NCI-H345 treated with DMSO at 0.1 percent for 48 hours (cell line): Measurements from ENCODE around the gene VWA5B1.
"Not testable (repeated sequence)": the region's sequence is repeated elsewhere in the genome, so short reads cannot be mapped to it uniquely, and the experiment has no call there.

Experiments
- DNase-seq: peaks from one replicate; lab custom pipeline; 2025; ENCODE audit not compliant: unreplicated experiment; lab: John Stamatoyannopoulos, UW

VWA5B1 gene

DNA sequence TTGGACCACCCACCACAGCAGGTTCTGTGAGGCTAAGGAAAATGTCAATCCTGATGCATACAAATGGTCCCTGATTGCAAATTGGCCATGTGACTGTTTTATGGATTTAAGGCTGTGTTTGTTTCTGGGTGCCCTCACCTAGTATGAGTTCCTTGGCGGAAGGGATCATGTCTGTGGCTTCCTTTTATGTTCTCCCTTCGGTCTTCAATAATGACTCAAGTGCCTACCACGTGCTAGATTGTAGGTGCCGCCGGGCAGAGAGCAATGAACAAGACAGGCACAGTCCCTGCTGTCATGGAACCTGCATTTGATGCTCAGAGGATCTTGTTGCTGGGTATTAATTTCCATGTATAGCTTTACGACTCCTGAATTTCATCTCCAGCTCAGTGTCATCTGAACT is 9.8 kb upstream of the VWA5B1 start:
- no peak for DNase-seq

DNA sequence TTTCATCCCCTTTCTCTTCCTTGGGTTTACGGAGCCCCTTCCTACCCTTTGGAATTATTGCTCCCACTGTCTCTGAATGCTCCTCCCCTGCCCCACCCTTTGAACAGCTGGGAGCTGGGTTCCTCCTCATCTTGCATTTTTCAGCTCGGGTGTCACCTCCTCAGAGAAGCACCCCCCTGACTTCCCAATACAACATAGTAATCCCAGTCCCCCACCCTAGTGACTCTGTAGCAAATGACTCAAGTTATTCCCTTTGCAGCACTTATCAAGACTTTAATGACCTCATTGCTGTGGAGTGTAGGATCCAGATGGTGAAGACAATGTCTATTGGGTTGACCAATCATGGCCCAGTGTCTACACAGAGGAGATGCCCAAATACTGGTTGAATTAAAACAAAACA is 8.9 kb upstream of the VWA5B1 start:
- DNase-seq, result peak; percentile 7

DNA sequence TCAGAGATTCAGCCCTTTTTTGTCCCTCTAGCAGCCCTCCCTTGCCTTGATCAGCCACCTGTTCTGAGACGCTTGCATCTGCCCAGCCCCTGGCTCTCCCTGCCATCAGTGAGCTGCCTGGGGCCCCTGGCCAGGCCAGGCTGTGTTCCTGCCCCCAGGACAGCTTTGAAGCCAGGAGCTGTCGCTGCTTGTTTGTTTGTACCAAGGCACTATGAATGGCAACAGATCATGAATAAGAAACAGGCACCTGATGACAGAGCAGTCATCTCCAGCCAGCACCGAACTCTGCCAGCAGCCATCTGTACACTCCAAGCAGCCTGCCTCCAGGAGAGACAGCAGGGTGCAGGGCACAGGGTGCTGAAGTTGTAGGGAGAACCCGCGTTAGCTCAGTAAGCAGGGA is 8.1 kb upstream of the VWA5B1 start:
- peak; percentile 6 for DNase-seq

DNA sequence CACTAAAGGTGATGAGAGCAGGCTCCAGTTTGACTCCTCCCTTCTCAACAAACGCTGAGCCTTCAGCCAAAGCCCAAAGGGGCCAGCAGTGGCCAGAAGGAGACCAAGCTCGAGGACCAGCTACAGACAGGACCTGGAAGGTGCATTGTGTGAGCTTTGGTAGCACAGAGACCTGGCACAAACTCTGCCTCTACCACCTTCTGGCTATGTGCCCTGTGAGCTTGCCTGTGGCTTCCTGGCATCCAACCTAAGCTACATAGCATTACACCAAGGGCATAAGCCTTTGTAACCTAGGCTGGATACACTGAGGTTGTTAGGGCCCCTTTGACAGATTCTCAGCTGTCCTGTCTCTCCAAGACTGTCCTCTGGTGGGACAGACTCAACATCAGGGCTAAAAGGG is 6.6 kb upstream of the VWA5B1 start:
- no peak for DNase-seq

DNA sequence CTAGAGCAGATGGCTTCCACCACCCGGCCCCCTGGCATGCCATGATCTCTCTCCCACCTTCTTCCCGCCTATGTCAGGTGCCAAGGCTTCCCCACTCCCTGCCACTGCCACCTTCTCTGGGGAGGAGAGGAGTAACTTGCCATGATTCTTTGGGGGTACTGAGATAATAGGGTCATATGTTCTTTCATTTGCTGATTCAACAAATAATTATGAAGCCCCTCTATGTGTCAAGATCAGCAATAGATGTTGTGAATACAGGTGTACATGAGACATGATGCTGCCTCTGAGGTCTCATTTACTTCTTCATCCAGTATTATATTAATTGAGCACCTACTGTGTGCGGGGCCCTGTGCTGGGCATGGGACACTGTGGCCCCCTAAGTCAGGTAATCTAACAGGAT is 6.0 kb upstream of the VWA5B1 start:
- no peak for DNase-seq

DNA sequence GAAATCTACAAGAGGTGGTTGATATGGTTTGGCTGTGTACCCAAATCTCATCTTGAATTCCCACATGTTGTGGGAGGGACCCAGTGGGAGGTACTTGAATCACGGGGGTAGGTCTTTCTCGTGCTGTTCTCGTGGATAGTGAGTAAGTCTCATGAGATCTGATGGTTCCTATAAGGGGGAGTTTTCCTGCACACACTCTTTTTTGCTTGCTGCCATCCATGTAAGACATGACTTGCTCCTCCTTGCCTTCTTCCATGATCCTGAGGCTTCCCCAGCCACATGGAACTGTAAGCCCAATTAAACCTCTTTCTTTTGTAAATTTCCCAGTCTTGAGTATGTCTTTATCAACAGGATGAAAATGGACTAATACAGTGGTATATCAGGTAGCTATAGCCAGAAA is 5.2 kb upstream of the VWA5B1 start:
- DNase-seq, result no peak

DNA sequence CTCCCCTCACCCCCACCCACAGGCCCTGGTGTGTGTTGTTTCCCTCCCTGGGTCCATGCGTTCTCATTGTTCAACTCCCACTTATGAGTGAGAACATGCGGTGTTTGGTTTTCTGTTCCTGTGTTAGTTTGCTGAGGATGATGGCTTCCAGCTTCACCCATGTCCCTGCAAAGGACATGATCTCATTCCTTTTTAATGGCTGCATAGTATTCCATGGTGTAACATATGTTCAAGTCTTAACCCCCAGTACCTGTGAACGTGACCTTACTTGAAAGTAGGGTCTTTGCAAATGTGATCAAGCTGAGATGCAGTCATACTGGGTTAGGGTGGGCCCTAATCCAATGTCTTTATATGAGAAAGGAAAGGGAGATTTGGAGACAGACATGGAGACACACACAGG is 3.0 kb upstream of the VWA5B1 start:
- not testable (repeated sequence) for DNase-seq

DNA sequence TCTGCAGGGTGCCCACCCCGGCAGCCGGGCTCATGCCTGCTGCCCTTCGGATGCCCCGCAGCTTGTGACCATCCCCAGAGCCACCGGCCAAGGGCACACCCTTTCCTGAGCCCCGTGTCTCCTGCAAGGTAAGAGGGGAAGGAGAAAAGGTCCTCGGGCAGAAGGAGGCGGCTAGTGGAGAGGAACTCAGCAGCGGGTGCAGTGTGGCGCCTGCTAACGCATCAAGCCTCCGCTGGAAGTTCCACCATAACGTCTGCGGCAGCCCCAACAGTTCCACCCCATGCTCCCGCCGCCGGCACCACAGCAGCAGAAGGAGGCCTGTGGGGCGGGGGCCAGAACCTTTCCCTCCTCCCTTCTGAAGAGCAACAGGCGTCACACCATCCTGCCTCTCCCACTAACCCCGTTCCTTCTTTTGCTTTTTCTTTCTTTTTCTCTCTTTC is 990 bp downstream of the VWA5B1 start:
- peak; percentile 9 for DNase-seq

DNA sequence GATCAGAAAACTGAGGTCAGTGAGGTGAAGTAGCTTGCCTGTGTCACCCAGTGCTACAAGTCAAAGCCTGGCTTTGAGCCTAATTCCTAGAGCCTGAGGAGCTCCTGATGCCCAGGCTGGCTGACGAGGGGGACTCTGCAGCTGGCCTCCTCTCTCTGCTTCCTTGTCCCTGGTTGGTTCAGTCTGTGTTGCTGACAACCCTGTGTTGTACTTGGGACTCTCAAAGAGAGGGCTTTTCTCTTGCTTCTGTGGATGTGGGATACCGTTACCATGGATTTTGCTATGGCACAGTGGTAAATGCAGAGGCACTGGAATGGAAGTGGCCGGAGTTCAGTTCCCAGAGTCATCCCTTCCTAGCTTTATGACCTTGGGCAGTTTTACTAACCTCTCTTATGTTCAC is 8.0 kb downstream of the VWA5B1 start:
- DNase-seq, result no peak

DNA sequence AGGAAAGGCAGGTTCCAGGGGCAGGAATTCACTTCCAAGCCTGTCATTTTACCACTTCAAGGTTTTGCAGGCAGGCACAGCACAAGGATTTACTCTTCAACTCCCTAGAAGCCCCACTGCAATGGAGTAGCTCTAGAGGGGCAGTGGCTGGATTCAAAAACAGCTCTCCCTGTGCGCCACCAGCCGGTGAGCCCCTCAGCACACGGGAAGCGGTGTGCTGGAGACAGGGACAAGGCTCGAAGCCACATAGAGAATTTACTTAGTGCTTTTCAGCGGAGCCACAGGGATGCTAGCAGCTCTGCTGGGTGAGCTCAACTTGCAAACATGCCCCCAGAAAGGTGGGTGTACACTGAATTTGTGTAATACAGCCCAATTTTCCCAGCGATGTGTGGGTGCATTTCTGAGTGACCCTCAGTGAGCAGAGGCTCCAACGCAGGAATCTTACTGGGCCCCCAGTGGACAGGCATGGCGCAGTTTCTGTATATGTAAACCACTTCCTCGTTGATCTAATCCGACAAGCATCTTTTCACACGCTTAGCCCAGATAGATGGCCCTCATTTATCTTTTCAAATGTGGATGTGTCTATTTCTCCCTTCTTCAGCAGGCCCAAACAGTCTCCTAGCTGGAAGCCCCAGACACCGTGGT is 10.9 kb downstream of the VWA5B1 start:
- DNase-seq, result no peak

DNA sequence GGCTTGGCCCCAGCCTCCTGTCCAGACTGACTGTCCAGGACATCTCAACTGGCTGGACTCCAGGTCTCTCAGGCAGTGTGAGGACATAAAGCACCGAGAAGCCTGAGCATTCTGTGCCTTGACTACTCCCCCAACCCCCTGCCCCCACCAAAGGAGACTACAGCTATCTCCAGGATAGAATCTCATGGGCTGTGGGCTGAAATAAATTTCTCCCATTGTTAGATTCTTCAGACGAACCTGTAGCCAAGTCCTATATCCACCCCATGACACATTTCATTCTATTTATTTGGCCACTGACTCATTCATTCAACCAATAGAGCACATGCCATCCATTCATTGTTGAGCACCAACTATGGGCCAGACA is 11.4 kb downstream of the VWA5B1 start:
- no peak for DNase-seq

DNA sequence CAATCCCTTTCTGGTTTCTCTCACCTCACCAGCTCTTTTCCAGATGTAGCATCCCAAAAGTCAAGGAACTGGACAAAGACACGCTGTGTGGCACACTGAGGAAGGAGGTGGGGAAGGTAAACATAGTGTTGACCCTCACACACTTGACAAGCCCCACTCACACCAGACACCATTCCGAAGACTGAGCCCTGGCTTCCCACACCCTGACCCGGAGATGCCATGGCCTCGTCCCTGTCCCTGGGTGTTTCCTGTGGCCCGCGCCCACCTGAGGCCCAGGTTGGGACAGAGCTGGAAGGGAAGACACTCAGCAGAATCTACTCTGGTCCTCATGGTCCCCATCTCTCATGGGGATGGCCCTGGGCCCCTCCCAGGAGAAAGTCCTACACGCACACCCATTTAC is 16.4 kb downstream of the VWA5B1 start:
- DNase-seq, result no peak

DNA sequence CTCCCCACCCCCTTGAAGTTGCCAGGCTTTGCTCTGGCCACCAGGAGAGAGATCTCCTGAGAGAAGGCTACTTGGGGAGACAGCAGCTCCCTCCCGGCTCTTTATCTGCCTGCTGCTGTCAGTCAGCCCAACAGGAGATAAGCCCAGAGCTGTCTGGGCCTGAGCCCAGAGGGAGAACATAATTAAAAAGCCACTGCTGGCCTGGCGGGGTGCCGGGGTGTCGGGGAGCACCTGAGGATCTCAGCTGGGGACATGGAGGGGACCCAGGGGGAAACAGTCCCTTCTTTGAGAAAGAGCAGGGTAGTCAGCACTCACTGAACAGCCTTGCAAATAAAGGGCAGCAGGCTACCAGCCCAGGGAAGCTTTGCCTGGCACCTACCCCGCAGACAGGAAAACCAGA is 17.9 kb downstream of the VWA5B1 start:
- no peak for DNase-seq

DNA sequence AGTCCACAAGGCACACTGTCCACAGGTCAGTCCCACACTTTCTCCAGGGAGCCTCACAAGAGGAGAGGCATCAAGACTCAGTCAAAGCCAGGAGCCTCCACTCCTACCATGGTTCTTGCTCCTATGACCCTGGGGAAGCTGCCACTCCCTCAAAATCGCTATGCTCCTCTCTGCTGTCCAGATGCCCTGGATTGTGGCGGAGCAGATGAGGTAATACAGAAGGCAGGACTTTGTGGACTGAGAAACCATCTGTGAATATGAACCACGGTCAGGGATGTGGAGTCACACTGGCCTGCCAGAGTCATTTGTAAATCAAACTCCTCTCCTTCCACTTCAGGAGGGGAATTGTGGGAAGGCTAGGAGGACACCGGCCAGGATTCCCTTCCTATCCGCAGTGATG is 20.6 kb downstream of the VWA5B1 start:
- DNase-seq, result no peak

DNA sequence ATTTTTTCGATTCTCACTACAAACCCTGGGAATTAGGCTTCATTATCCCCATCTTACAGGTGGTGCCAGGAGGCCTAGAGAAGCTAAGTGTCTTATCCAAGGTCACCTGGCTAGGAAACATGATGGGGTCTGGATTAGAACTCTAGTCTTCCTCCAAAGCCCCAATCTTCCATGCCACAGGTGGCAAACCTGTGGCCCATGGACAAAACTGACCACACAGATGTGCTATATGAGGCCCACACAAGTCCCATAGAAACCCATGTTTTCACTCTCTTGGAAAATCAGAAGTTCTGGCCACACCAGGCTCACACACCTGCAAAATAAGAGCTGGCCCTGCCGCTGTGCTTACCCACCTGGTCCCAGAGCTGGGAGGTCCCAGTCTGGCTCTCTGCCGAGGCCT is 21.6 kb downstream of the VWA5B1 start:
- no peak for DNase-seq

DNA sequence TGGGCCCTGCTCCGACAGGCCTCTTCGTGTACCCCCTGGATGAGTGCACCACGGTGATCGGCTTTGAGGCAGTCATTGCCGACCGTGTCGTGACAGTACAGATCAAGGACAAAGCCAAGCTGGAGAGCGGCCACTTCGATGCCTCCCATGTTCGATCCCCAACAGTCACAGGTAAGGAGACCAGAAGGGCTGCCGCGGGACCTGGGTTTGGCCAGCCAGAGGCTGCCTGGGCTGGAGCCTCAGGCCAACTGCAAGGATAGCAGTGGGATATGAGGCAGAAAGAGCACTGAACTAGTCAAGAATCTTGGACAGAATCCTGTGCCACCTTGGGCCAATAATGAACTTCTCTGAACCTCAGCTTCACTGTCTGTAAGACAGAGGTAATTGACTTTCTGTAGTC is 22.1 kb downstream of the VWA5B1 start:
- DNase-seq, result no peak

DNA sequence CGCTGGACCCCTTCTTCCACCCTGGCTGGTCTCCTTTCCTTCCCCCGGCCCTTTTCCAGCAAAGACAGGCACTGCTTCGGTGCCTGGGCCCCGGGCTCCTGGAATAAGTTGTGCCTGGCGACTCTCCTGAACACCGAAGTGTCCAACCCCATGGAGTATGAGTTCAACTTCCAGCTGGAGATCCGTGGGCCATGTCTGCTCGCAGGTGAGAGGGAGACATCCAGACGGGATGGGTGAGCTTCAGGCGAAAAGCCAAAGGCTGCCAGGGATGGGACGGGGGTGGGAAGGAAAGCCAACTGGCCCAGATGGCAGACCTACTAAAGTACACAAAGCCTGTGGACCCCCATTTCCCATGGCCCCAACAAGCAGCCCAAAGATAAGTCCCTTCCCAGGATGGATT is 26.8 kb downstream of the VWA5B1 start:
- no peak for DNase-seq

DNA sequence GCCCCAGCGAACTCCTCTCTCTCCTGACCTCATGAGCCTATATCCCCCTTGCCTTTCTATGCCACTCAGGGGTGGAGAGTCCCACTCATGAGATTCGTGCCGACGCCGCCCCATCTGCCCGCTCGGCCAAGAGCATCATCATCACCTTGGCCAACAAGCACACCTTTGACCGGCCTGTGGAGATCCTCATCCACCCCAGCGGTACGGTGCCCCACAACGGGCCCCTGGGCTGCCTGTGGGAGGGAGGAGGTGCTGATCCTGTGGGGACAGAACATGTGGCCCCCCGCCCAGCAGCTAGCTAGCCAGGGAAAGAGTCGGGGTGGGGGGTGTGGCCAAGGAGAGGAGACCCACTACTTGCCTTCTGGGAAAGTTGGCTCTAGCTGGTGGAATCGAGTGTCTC is 27.8 kb downstream of the VWA5B1 start:
- no peak for DNase-seq

DNA sequence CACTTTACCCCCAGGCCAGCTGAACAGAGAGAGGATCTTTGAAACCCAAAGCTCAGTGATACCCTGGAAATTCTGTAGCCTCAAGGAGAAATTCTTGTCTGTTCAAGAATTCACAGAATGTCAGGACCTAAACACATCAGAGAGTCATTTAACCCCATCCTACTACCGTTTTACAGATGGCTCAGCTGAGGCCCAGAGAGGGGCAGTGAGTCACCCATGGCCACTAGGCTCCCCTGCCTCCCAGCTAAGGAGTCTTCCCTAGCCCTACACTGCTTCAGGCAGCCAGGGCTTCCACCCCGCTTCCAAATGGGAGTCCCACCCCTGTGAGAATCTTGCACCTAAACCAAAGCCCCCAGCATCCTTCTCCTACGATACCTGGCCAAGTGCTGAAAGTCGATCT is 28.3 kb downstream of the VWA5B1 start:
- no peak for DNase-seq

DNA sequence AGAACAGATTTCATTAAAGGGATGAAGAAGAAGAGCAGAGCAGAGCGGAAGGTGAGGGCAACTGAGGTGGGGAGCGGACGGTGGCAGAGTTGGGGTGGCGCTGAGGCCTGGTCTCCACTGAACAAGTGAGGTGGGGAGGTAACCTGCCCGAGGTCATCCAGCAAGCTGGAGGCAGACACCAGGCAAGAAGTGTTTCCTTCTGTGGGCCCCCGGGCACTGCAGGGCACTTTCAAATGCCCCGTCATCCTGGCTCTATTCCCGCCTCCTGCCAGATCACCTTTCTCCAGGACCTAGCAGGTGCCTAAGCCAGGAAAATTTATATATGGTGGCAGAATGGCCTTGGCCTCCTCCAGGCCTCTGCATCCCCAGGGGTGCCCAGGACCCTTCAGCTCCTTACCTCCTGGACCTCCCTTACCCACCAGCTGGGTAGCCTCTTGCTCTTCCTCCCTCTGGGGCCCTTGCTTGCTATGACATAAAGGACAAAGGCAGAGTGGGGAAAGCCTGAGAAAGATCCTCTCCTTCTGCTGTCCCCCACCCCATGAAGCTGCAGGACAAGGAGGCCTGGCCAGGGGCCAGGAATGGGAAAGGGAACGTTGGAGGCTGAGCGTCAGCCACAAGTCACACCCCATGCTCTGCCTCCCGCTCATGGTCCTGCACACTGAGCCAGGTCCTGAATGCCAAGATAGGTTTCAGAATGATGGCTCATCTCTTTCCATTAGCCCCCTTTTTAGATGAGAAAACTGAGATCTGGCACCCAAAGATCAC is 29.0 kb downstream of the VWA5B1 start:
- DNase-seq, result no peak

DNA sequence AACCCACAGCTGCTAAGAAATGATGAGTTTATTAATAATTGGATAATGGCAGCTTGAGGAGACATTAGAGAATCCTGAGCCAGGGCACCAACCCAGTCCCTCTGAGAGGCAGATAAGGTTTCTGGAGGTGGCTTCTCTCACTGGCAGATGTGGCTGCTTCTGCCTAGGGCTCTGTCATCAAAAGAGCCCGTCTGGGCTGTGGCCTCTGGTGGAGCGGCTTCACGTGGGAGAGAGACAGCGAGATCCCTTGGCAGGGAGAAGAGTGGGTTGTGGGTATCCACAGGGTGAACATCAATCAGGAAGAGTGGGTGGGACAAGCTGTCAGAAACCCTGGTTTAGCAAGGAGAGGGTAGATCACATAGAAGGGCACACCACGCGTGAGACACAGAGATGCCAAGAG is 30.0 kb downstream of the VWA5B1 start:
- no peak for DNase-seq

DNA sequence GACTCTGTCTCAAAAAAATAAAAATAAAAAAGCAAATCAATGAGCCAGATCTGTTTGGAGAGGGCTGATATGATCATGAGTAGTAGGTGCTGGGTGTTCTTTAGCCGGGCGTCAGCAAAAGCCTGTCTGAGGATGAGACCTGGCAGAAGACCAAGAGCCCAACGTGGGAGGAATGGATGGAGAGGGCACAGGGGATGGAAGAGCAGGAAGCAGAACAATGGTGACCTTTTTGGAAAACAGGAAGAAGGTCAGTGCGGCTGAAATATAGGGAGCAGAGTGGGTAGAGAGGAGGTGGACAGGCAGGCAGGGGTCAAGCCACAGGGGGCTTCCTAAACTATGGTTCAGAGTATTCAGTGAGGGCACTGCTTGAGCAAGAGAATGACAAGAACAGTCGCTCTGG is 30.9 kb downstream of the VWA5B1 start:
- DNase-seq, result no peak
